AG09309 (cell line): Measurements from ENCODE around the gene TESMIN.

Source experiments
- DNase-seq: peaks from one replicate; pipeline ENCODE4 v3.0.0-alpha.2; 2010; ENCODE audit warnings: low read depth
- H3K4me3 ChIP-seq: 2 replicates; pipeline ENCODE4 v1.5.1; 2011; ENCODE audit warnings: mild to moderate bottlenecking, low read depth, low read length, moderate library complexity; ENCODE audit not compliant: control insufficient read depth
- CTCF ChIP-seq: IDR thresholded peaks from 2 replicates; pipeline ENCODE4 v1.5.1; 2011; ENCODE audit warnings: mild to moderate bottlenecking, low read depth, low read length, inconsistent platforms; ENCODE audit not compliant: insufficient read depth, control insufficient read depth; ENCODE audit errors: missing control alignments

Gene TESMIN

GRCh38 chr11:68661014-68661413, 90.3 kb downstream of the TESMIN start:
- no peak overlapping the region for H3K4me3 ChIP-seq
- TF ChIP-seq CTCF, result no peak
- no peak for DNase-seq

- no peak for DNase-seq
- TF ChIP-seq CTCF, result no peak
- no peak overlapping the region for H3K4me3 ChIP-seq
These were observed 91.1 kb downstream of the TESMIN start for GRCh38 chr11:68660066-68660810.

GRCh38 chr11:68659158-68659921, 92.0 kb downstream of the TESMIN start:
- no peak overlapping the region for H3K4me3 ChIP-seq
- peak; percentile 81 for DNase-seq
- TF ChIP-seq CTCF, result no peak

- no peak overlapping the region for H3K4me3 ChIP-seq
- TF ChIP-seq CTCF, result no peak
- DNase-seq, result no peak
These were observed 92.7 kb downstream of the TESMIN start for GRCh38 chr11:68658661-68659060.

- TF ChIP-seq CTCF, result no peak
These were observed 93.2 kb downstream of the TESMIN start for GRCh38 chr11:68658097-68658496.

More at GRCh38 chr11:68658097-68658496, 93.2 kb downstream of the TESMIN start:
- no peak overlapping the region for H3K4me3 ChIP-seq
- no peak for DNase-seq
